ENCODE results near the gene DTNA.

DTNA gene

GRCh38 chr18:34848695-34849094 is 138.6 kb downstream of the DTNA start:
- no peak for TF ChIP-seq GATA1 (IDR thresholded peaks at IDR 0.05; ENCODE audit: low read depth, low read length)
- TF ChIP-seq POLR2A (IDR thresholded peaks at IDR 0.05; ENCODE audit: low read length) = no peak
- DNase-seq = no peak

DNA sequence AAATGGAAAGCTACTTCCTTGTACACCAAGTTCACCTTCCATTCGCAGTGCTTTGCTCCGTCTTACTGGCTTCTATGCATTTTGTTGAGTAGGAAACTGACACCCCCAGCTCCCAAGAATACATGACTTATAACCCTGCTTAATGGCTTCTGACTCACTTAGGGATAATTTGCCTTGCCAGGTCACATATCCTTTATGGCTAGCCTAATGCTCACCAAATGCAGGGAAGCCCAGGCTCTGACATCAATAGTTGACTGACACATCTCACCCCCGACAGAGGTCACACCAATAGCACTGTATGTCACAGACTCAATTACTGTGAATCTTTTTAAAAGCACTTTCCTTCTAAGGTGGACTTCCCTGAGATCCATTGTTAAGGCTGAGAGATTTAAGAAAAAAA is 147.2 kb downstream of the DTNA start:
- no peak for TF ChIP-seq POLR2A (IDR thresholded peaks at IDR 0.05; ENCODE audit: low read length)
- TF ChIP-seq GATA1 (IDR thresholded peaks at IDR 0.05; ENCODE audit: low read depth, low read length) = no peak
- DNase-seq = no peak

- TF ChIP-seq POLR2A (IDR thresholded peaks at IDR 0.05; ENCODE audit: low read length) (no peak), GATA1 (IDR thresholded peaks at IDR 0.05; ENCODE audit: low read depth, low read length) (no peak)
- DNase-seq = no peak
Measured at GRCh38 chr18:34858188-34858587, 148.1 kb downstream of the DTNA start.

DNA sequence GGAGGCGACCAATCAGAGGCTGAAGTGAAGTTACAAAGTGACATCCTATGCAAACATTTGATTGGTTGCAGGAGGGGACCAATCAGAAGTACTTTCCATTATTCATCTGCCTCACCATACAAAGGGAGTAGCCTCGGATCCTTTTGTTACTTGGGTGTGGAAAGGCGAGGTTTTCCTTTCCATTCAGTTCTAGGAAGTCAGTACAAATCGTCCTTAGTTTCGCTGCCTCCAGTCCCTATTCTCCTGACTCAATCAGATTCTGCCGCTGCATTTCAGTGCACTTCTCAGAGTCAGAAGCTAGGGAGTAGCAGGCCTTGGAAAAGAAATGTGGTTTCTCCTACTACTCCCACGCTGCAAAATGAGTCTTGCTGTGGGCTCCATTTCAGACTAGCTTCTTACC is 149.4 kb downstream of the DTNA start:
- no peak for DNase-seq
- TF ChIP-seq POLR2A (IDR thresholded peaks at IDR 0.05; ENCODE audit: low read length) = no peak
- TF ChIP-seq GATA1 (IDR thresholded peaks at IDR 0.05; ENCODE audit: low read depth, low read length) = no peak

- DNase-seq = no peak
Measured at GRCh38 chr18:34862561-34862960, 152.5 kb downstream of the DTNA start.

DNA sequence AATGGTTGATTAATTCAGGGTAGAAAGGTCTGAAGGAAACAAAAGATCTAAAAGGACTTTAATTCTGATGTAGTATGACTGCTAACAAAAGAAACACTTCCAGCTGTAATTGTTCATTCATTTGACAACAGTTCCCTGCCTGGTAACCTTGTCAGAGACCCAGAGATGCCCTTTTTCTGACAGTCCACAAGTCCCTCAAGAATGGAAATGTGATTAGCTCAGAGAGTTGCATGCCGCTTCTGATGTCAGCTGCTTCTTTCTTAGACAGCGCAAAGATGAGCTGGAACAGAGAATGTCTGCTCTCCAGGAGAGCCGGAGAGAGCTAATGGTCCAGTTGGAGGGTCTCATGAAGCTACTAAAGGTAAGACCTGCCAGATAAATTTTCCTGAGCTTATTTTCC is 153.6 kb downstream of the DTNA start:
- no peak for DNase-seq
- TF ChIP-seq GATA1 (IDR thresholded peaks at IDR 0.05; ENCODE audit: low read depth, low read length) (no peak), POLR2A (IDR thresholded peaks at IDR 0.05; ENCODE audit: low read length) (no peak)

More at GRCh38 chr18:34862561-34862960, 152.5 kb downstream of the DTNA start:
- no peak for TF ChIP-seq GATA1 (IDR thresholded peaks at IDR 0.05; ENCODE audit: low read depth, low read length)
- TF ChIP-seq POLR2A (IDR thresholded peaks at IDR 0.05; ENCODE audit: low read length) = no peak

DNA sequence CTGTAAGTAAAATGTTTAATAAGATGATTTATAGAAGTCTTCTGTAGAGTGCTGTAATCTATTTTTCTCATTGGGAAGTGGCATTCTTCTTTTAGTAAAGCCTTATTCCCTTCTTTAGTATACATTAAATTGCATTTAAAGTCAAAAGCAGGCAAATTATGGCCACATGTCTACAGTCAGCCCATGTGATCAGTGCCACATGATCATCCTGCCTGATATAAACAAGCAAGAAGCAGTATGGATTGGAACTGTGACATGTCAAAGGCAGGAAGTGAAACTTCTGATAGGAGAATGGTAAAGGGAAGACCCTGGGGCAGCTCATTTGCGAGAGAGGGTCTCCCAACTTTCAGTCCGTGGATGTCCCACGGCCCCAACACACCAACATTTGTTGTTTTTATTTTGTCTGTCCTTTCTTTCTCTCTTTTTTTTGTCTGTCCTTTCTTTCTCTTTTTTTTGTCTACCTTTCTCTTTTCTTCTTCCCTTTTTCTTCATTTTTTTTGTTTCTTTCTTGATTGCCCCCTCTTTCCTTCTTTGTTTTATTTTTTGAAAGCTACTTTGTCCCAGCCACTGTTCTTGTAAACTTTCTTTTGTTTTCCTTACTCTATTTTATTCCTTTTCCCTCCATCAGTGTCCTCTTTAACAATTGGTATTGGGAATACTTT is 154.9 kb downstream of the DTNA start:
- TF ChIP-seq POLR2A (IDR thresholded peaks at IDR 0.05; ENCODE audit: low read length) (no peak), GATA1 (IDR thresholded peaks at IDR 0.05; ENCODE audit: low read depth, low read length) (no peak)
- DNase-seq = no peak

GRCh38 chr18:34866310-34866709 is 156.2 kb downstream of the DTNA start:
- TF ChIP-seq POLR2A (IDR thresholded peaks at IDR 0.05; ENCODE audit: low read length) = no peak
- DNase-seq = no peak

DNA sequence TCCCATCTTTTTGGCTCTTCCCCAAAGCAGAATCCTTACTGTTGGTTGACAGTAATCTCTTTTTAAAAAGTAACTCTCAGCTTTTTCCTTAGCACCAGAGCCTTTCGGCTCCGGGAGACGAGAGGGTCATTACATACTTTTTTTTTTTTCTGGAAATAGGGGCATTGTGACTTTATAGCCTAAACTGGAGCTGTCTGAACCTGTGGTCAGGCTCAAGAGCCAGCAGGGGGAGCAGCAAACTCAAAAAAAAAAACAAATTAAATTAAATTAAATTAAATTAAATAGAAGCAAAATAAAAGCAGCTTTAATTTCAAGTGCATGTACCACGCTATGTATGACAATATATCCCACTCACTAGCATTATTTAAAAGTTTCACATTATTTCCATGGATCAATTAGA is 156.6 kb downstream of the DTNA start:
- peak in 1 of 2 experiments; percentile 27 for DNase-seq
- no peak for TF ChIP-seq POLR2A (IDR thresholded peaks at IDR 0.05; ENCODE audit: low read length)
- no peak for TF ChIP-seq GATA1 (IDR thresholded peaks at IDR 0.05; ENCODE audit: low read depth, low read length)

DNA sequence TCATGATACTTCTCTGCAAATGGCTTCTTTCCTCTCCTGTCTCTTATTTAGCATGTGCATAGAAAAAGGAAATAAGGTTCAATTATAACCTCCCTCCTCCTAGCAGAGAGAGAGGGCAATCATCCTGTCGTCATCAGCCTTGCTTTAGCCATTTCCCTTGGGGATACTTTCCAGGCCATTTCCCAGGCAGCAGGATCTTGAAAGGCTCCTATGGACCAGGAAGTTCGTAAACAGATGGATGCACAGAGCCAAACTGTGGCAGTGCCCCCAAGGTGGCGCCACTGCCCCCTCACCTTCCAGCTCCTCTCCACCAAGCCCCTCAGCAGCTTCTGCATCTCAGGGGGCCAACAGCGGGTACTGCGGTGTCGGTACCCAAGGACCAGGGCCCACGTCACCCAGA is 157.4 kb downstream of the DTNA start:
- TF ChIP-seq GATA1 (IDR thresholded peaks at IDR 0.05; ENCODE audit: low read depth, low read length) = no peak
- no peak for TF ChIP-seq POLR2A (IDR thresholded peaks at IDR 0.05; ENCODE audit: low read length)
- peak; percentile 24 to 33 for DNase-seq

DNA sequence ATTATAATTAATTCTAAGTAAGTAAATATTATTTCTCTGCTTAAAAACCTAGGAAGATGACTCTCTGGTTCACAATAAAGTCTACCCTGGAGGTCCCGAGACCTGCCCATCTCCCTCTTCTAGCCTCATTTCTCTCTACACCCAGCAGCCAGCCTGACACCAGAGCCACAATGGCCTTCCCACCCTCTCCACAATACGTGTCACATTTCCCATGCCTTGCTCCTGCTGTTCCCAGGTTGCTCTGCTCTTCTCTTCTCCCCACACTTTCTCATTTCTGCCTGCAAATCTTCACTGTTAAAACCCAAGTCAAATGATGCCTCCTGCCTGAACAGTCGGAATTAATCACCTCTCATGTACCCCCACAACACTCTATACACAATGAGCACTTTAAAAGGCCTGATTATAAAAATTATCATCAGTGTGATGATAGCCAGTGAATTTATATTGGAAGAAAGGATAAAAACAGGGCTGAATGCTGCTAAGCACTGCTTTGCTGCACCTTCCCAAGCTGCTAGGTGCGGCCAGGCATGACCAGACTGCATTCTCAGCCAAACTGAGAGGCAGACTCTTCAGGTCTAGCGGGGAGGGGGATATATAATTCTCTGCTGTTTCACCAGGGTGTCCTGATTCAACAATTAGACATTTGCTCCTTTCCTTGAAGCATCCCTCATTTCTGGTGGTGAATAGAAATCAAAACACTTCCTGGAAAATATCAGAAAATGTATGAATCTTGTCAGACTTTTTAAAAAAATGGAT is 160.6 kb downstream of the DTNA start:
- no peak for DNase-seq
- no peak for TF ChIP-seq GATA1 (IDR thresholded peaks at IDR 0.05; ENCODE audit: low read depth, low read length)
- no peak for TF ChIP-seq POLR2A (IDR thresholded peaks at IDR 0.05; ENCODE audit: low read length)

DNA sequence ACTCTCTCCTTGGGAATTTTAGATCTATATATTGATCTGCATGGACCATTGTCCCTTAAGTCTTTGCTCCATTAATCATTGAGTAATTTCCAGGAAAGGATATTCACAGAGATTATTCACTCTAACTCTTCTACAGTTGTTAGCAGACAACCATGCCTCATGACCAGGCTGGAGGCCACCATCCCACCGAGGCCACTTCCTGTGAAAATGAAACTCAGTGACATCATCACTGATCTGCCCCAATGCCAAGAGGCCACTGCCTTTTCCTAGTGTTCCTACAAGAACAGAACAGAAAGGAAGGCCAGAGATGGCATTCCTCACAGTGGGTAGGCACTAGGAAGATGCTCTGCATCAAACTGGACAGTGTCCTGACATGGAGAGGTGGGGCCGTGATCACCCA is 161.3 kb downstream of the DTNA start:
- TF ChIP-seq POLR2A (IDR thresholded peaks at IDR 0.05; ENCODE audit: low read length) (no peak), GATA1 (IDR thresholded peaks at IDR 0.05; ENCODE audit: low read depth, low read length) (no peak)
- no peak for DNase-seq

DNA sequence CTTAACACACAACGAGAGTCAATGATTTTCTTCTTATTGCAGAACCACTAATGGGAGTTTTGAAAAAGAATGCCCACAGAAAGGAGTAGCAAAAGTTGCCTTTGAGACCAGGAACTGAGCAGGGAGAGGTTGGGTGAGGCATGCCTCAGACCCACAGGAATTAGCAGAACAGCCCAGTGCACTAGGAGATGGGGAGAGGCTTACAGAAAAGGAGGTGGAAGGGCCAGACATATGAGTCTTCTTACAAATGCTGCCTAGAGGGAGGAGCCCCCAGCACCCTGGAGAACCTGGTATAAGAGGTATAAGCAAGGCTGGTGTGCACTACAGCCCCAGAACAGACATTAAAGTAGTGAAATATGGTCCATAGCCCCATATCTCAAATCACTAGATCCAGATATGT is 162.0 kb downstream of the DTNA start:
- no peak for DNase-seq
- TF ChIP-seq POLR2A (IDR thresholded peaks at IDR 0.05; ENCODE audit: low read length) (no peak), GATA1 (IDR thresholded peaks at IDR 0.05; ENCODE audit: low read depth, low read length) (no peak)

GRCh38 chr18:34873986-34874580 is 164.0 kb downstream of the DTNA start:
- no peak for DNase-seq
- TF ChIP-seq GATA1 (IDR thresholded peaks at IDR 0.05; ENCODE audit: low read depth, low read length) = no peak
- no peak for TF ChIP-seq POLR2A (IDR thresholded peaks at IDR 0.05; ENCODE audit: low read length)

- no peak for DNase-seq
- TF ChIP-seq POLR2A (IDR thresholded peaks at IDR 0.05; ENCODE audit: low read length) = no peak
- no peak for TF ChIP-seq GATA1 (IDR thresholded peaks at IDR 0.05; ENCODE audit: low read depth, low read length)
Measured at GRCh38 chr18:34875150-34875549, 165.1 kb downstream of the DTNA start.

All from erythroblast (primary cell).